Stimulated activated CD8-positive, alpha-beta memory T cell treated with anti-CD3 and anti-CD28 coated beads, Interleukin-12 subunit alpha, Interleukin-12 subunit beta, amount 100 ng/mL, for 4 hours (primary cell): ENCODE measurements around the gene ACACA.

Experiments
- DNase-seq: peaks from one replicate; pipeline ENCODE4 v3.0.0-alpha.2; 2020; ENCODE audit warnings: low read depth

The ACACA gene

DNA sequence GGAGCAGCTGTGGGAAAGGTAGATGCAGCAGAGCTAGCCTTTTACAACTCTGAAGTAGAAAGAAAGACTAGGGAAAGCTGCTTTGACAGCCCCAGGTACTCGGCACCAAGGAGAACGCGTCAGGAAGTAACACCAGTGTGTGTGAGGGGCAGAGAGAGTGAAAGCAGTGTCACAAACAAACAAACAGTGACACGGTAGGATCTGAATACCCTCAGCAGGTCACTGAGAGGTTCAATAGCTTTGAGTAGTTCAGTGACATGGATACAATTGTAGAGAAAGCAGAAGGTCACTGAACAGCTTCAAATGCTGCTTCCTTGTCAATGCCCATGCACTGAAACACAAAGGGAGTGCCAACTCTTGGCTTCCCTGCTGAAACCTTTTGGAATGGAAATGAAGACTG lies 181.2 kb downstream of the ACACA start:
- no peak for DNase-seq

GRCh38 chr17:37221865-37222264 lies 184.8 kb downstream of the ACACA start:
- DNase-seq, result no peak

DNA sequence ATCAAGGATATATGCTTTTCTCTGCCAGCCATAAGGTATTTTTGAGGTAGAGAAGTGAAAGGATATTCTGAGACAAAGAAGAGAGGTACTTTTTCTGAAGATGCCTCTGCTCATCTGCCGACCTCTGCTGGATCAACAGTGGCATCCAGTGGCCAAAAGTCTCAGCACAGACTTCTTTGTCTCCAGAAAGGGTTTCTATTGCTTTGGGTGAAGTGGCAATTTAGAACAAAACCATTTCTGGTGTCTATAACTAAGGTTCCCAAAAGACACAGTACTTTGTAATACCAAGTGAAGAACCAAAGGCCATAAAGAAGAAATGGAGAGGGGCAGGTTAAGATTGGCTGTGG lies 186.1 kb downstream of the ACACA start:
- no peak for DNase-seq

DNA sequence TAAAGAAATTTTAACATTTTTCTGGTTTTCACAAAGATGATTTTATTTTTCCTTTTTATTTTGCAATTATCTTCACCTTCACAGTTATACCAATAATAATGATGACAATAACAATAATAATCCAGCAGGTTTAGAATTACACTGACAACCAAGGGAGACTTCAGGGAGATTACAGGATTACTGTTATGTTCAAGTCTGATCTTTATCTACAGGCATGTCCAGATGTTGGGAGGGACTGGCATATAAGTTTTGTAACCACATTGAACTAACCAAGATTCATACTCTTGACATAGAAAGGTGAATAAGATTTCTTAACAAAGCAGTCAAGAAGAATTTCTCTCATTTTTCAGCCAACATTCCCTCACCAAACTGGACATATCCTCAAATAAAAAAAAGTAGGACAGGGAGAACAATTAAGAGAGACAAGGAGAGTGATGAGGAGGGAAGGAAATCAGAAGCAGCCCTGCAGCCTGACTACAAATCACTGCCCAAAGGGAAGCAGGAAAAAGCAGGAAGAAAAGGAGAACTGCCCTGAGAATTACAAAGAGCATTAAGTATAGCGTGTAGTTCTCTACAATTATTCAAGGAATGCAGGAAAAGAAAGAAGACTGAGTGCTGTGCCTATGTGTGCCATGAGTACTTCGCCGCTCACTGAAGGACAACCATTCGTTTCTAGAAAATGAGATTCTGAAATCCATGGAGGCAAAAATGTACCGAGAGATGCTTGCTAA lies 186.6 kb downstream of the ACACA start:
- DNase-seq, result no peak

DNA sequence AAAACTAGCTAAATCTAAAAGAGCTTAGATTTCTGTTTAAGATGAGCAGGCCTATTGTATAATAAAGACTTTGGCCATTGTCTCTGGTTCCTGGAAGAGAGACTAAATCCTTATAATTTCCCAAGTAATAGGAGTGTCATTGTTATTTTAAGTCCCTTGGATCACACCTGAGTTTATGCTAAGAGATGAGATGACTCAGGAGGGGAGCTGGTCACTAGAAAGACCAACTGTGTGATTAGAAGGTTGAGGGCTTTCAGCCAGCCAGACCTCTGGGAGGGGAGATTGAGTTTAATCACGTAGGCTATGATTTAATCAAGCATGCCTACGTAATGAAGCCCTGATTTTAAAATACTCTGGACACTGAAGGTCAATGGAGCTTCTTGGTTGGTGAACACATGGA lies 187.8 kb downstream of the ACACA start:
- DNase-seq, result no peak

DNA sequence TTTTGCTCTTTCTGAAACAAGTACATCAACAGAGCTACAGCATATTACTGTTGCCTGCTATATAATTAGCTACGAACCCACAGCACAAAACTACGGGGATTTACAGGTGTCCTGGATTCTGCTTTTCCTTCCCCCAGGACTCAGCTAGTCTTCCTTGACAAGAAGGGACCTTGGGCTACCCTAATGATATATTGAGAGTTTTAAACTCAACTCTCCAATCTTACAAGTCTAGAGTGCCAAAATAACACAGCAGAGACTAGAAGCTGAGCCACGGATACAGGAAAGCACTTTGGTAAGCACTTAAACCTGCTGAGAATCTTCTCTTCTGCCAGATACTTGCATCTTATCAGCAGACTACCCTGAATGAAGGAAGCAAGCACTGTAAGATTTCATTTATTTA lies 192.2 kb downstream of the ACACA start:
- DNase-seq, result no peak

GRCh38 chr17:37213927-37214326 lies 192.7 kb downstream of the ACACA start:
- no peak for DNase-seq

- no peak for DNase-seq
Observed at GRCh38 chr17:37212179-37212578, 194.5 kb downstream of the ACACA start.

DNA sequence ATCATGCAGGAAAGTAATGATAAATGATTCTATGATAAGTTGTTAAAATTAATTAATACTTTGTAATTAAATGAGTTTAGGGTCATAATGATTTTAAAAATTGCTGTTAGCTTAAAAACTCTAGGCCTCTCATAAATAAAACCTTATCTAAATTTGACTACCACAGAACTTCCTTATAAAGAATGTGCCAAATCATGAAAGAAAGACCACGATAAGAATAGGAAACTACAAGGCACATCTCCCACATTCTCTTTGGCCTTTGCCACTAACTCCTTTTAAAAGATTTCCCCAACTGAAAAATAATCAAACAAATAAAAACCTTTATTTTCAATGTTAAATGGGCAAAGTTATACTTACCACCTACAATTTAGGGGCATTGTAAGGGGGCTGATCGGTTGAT lies 195.5 kb downstream of the ACACA start:
- no peak for DNase-seq

DNA sequence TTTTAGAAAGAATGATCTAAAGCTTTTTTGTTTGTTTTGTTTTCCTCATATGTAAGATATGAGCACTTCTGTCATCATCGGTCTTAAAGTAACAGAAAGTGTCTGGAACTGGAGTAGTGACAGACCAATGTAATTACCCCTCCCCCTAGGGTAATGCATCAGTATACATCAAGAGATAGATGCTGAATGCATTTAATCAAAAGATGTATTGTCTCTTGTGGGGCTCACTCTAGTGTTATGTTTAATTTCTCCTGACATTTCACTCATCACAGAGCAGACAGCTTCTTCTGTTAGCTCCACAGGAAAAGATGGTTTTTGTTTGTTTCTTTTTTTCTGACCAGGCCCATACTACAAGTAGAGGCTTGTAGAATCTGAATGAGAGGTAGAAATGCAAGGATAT lies 199.5 kb downstream of the ACACA start:
- DNase-seq, result no peak

GRCh38 chr17:37206299-37206698 lies 200.3 kb downstream of the ACACA start:
- no peak for DNase-seq

DNA sequence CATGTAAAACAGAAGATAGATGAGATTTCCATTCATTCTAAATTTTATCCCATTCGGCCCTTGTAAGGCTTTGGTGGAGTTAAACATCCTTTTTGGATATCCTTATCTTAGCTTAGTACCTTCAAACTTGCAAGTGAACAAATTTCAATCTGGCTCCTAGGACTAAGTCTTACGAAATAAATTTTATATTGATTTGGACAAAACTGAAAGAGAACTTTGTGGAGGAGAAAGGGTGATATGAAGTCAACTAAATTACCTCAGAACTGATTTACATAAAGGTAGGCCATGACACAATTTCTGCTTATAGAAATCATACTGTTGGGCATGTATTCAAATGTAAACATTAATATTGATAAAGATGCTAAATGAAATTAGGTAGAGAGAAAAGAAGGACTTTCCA lies 206.1 kb downstream of the ACACA start:
- DNase-seq, result no peak

DNA sequence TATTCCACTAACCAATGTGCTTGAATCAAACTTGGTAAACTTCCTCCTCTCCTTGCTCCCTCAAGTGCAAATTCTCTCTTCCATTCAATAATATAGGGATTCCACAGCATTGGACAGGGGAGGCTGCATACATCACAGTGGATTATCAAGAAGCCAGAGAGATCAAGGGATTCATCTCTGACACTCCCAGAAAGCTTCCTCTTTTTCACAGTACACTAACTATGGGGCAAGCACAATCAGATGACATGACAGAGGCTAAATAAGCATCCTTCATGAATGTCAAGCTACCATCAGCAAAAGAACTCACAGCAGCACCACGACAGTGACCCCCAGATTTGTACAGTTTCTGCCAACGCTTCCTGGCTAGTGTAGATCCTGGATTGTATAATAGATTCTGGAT lies 209.3 kb downstream of the ACACA start:
- no peak for DNase-seq

DNA sequence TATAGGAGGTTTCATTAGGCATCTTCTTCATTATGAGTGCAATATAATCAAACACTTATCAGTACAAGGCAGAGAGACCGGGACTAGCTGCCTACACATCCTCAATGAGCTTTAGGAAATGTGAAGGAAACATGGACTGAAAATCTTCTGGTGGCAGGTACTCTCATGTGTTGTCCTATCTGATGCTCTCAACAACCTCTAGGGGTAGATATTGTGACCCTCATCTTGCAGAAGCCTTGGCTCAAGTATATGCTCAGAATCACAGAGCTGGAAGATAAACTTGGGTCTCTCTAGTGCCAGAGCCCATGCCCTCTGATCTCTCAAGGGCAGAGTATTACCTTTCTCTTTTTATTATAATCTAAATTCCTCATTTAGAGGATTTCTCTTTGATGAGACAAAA lies 212.4 kb downstream of the ACACA start:
- DNase-seq, result no peak

DNA sequence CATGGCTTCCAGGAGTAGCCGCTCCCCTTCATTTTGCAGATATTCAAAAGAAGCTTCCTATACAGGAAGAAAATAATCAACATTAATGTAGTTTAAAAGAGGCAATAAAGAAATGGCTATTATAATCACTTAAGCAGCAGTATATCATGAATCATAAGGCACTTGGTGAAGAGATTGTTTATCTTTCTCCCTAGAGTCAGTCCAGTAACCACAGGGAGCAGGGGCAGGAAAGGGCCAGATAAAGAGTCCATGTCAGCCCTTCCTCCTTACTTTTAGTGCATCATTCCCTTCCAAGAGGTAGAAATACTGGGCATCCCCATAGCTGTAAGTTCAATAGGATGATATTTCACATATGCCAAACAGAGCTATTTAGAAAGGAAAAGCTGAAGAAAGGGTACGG lies 215.4 kb downstream of the ACACA start:
- no peak for DNase-seq

- DNase-seq, result no peak
Observed at GRCh38 chr17:37190493-37190892, 216.1 kb downstream of the ACACA start.

DNA sequence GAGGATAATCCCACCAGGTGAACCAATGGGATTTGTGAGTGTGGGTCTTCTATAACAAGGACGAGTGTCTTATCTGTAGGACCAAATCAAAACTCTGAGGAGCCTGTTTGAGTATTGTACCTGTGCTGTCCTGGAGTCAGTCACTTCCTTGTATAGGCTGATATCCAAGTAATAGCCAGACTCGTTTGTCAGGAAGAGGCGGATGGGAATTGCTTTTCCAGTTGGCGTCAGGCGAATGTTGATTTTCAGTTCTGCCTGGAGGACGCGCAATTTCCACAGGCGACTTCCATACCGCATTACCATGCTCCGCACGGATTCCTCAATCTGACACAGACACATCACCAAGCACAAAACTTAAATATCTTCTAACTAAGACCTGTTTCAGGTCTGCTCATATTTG lies 218.5 kb downstream of the ACACA start:
- no peak for DNase-seq

DNA sequence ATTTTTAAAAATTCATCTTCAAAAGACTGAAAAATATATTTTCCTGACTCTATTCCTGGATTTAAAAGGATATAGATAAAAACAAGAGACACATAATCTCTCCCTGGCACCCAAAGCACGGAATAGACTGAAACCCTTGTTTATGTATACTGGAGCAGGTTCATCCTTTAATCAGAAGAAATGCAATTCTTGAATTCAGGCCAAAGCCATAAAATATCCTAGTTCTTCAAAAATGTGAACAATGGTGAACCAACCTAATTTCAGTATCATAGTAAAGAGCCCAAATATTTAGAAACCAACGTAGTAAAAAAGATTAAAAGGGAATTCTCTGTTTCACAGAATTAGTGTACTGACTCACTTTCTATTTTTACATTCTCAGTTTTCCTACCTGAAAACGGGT lies 219.4 kb downstream of the ACACA start:
- no peak for DNase-seq

- no peak for DNase-seq
Observed at GRCh38 chr17:37182786-37183465, 223.7 kb downstream of the ACACA start.

DNA sequence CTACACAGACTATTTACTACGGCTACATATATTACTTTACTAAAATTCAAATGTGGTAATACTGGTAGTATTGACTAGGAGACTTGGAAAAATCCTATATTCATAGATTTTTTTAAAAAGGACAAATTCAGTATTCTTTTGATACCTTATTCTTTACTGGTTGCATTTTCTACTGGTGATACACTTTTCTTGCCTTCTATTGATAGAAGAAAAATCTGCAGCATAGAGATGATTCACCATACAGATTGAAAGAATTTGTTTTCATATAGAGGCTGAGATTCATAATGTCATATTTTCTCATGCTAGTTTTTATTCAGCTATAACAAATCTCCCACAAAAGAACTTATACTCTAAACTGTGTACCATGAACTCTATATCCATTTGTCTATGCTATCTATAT lies 226.3 kb downstream of the ACACA start:
- DNase-seq, result no peak

- DNase-seq, result no peak
Observed at GRCh38 chr17:37179893-37180292, 226.7 kb downstream of the ACACA start.

DNA sequence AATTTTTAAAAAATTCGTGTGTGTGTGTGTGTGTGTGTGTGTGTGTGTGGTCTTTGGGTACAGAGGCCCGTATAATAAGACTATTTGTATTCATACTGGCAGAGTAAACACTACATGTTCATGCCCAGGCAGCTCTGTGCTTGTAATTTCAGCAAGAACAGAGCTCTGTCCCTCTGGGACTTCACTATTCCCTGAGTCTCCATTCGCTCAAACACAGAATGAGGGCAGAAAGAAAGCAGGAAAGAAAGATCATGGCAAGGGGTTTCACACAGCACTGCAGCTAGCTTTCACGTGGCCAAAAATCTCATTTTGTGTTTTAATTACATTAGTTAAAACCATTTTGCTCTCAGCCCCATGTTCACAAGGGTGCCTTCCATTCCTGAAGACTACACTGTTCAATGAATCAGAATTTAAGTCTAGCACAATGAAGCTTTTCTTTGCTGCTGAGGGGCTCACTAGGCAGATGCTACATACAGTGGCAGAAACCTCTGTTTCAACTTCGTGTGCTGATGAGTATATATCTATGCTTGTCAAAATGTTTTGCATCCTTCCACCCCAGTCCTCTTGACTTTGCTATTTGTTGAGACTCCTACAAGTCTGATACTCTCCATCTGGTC lies 229.3 kb downstream of the ACACA start:
- DNase-seq, result no peak

GRCh38 chr17:37176723-37177122 lies 229.9 kb downstream of the ACACA start:
- DNase-seq, result no peak

- DNase-seq, result no peak
Observed at GRCh38 chr17:37174205-37174604, 232.4 kb downstream of the ACACA start.
